ENCODE data around the gene HPSE2.

DNA sequence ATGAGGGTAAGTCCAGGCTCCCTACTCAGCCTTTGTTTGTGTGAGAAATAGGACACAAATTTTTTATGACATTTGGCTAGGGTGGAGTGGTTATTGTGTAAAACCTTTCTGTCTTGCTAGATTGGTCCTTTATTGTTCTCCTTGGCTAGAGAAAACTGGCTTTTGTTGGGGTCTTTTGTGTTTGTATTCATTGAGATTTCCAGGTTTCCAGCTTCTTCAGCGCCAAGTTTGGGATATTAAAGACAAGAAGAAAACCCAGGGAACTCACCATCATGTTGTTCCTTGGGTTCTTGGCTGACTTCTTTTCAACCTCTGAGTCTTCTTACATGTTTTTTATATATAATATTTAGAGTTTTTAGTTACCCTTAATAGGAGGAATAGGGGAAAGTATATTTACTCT lies 310.0 kb downstream of the HPSE2 start:
- TF ChIP-seq POLR2A (IDR thresholded peaks at IDR 0.05; ENCODE audit: low read length) (no peak), GATA1 (IDR thresholded peaks at IDR 0.05; ENCODE audit: low read depth, low read length) (no peak)
